Thyroid gland (tissue), 4 donors: ENCODE measurements around the gene CNRIP1.

ENCODE experiments used
- POLR2A ChIP-seq, 2 donors: fragments of 450-650 bp; IDR thresholded peaks; one replicate each; pipeline ENCODE4 v1.6.1; 2017; ENCODE audit warnings: antibody characterized with exemption in 2 of 2, mild to moderate bottlenecking in 2 of 2, moderate library complexity in 1 of 2
- TF ChIP-seq, protein P1 (sequence below), 6 experiments: fragments of 200-600 bp in 3 of 6; fragments of 450-650 bp in 3 of 6; sonication (generic) in 3 of 6; IDR thresholded peaks; one replicate each; pipeline ENCODE4 v1.5.1; 2016 to 2019; ENCODE audit warnings: antibody characterized with exemption in 6 of 6, mild to moderate bottlenecking in 2 of 6, inconsistent platforms in 1 of 6, moderate library complexity in 1 of 6

- TF ChIP-seq, protein P1, sequence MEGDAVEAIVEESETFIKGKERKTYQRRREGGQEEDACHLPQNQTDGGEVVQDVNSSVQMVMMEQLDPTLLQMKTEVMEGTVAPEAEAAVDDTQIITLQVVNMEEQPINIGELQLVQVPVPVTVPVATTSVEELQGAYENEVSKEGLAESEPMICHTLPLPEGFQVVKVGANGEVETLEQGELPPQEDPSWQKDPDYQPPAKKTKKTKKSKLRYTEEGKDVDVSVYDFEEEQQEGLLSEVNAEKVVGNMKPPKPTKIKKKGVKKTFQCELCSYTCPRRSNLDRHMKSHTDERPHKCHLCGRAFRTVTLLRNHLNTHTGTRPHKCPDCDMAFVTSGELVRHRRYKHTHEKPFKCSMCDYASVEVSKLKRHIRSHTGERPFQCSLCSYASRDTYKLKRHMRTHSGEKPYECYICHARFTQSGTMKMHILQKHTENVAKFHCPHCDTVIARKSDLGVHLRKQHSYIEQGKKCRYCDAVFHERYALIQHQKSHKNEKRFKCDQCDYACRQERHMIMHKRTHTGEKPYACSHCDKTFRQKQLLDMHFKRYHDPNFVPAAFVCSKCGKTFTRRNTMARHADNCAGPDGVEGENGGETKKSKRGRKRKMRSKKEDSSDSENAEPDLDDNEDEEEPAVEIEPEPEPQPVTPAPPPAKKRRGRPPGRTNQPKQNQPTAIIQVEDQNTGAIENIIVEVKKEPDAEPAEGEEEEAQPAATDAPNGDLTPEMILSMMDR (IDR thresholded peaks at IDR 0.05) = no peak
- TF ChIP-seq POLR2A (IDR thresholded peaks at IDR 0.05) = no peak
Observed at GRCh38 chr2:68256093-68256450, 63.7 kb downstream of the CNRIP1 start.
